ENCODE results near the gene TAX1BP3. TPM values are rescaled to one million over a fixed set of nuclear protein-coding genes. Genes with fewer than 3 reads are reported as not detected.

Gene TAX1BP3
- total RNA-seq, 1 experiment from 2014 or later: 122 TPM

DNA sequence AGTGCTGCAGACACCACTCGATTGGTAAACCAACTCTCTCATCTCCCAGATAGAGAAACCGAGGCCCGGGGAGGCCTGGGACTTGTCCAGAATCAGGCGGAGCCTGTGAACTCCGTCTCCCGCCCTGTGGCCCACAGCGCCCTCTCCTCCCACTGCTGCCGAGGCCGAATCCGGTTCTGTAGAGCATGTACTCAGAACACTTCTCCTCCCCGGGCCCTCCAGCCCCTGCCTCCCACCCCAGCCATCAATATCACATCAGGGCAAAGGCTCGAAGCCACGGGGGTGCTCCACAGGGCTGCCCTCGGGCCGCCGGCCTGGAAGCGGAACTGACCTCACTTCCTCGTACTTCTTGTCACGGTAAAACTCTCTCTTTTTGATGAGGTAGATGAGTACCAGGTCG is 13.2 kb upstream of the TAX1BP3 start:
- Histone ChIP-seq H3K4me3 (ENCODE audit: low read depth in 2 of 2, low read length in 2 of 2) (no peak overlapping the region), H3K27ac (ENCODE audit: low read length) (no peak overlapping the region), H3K36me3 (ENCODE audit: control insufficient read depth, insufficient read depth, low read length) (no peaks in the 10 kb centered on the region), H3K4me1 (ENCODE audit: control insufficient read depth, insufficient read depth, low read length) (no peaks in the 10 kb centered on the region), H3K27me3 (ENCODE audit: control insufficient read depth, insufficient read depth, low read length) (no peaks in the 10 kb centered on the region), H3K9me3 (ENCODE audit: control insufficient read depth, insufficient read depth, low read depth, low read length) (no peaks in the 10 kb centered on the region)
- POLR2A ChIA-PET: no interaction called here
- no peak for ATAC-seq
- CTCF ChIA-PET: no interaction called here
- no peak for DNase-seq (ENCODE audit: low read depth, low spot score)
- TF ChIP-seq SIN3A (IDR thresholded peaks at IDR 0.05; ENCODE audit: borderline replicate concordance, insufficient read depth, low read depth, low read length) (no peak), TCF7L2 (IDR thresholded peaks at IDR 0.05; ENCODE audit: low read depth, low read length) (no peak), POLR2AphosphoS5 (IDR thresholded peaks at IDR 0.05; ENCODE audit: low read depth, low read length) (no peak)
- TF ChIP-seq, protein P1, sequence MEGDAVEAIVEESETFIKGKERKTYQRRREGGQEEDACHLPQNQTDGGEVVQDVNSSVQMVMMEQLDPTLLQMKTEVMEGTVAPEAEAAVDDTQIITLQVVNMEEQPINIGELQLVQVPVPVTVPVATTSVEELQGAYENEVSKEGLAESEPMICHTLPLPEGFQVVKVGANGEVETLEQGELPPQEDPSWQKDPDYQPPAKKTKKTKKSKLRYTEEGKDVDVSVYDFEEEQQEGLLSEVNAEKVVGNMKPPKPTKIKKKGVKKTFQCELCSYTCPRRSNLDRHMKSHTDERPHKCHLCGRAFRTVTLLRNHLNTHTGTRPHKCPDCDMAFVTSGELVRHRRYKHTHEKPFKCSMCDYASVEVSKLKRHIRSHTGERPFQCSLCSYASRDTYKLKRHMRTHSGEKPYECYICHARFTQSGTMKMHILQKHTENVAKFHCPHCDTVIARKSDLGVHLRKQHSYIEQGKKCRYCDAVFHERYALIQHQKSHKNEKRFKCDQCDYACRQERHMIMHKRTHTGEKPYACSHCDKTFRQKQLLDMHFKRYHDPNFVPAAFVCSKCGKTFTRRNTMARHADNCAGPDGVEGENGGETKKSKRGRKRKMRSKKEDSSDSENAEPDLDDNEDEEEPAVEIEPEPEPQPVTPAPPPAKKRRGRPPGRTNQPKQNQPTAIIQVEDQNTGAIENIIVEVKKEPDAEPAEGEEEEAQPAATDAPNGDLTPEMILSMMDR (IDR thresholded peaks at IDR 0.05): no peak
- TF ChIP-seq, protein P2, sequence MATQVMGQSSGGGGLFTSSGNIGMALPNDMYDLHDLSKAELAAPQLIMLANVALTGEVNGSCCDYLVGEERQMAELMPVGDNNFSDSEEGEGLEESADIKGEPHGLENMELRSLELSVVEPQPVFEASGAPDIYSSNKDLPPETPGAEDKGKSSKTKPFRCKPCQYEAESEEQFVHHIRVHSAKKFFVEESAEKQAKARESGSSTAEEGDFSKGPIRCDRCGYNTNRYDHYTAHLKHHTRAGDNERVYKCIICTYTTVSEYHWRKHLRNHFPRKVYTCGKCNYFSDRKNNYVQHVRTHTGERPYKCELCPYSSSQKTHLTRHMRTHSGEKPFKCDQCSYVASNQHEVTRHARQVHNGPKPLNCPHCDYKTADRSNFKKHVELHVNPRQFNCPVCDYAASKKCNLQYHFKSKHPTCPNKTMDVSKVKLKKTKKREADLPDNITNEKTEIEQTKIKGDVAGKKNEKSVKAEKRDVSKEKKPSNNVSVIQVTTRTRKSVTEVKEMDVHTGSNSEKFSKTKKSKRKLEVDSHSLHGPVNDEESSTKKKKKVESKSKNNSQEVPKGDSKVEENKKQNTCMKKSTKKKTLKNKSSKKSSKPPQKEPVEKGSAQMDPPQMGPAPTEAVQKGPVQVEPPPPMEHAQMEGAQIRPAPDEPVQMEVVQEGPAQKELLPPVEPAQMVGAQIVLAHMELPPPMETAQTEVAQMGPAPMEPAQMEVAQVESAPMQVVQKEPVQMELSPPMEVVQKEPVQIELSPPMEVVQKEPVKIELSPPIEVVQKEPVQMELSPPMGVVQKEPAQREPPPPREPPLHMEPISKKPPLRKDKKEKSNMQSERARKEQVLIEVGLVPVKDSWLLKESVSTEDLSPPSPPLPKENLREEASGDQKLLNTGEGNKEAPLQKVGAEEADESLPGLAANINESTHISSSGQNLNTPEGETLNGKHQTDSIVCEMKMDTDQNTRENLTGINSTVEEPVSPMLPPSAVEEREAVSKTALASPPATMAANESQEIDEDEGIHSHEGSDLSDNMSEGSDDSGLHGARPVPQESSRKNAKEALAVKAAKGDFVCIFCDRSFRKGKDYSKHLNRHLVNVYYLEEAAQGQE (IDR thresholded peaks at IDR 0.05; ENCODE audit: insufficient read depth in 1 of 2, low read depth in 2 of 2, low read length in 1 of 2): no peak
- no TSS peak for BruUV-seq (replicated peaks)
- intact Hi-C loops (cut with micrococcal nuclease; ENCODE audit: unreplicated experiment) (no loop called here), in situ Hi-C loops (cut with HindIII; ENCODE audit: low pct_unique_long_range_greater_than_20kb, low sequenced_read_pairs) (no loop called here)

DNA sequence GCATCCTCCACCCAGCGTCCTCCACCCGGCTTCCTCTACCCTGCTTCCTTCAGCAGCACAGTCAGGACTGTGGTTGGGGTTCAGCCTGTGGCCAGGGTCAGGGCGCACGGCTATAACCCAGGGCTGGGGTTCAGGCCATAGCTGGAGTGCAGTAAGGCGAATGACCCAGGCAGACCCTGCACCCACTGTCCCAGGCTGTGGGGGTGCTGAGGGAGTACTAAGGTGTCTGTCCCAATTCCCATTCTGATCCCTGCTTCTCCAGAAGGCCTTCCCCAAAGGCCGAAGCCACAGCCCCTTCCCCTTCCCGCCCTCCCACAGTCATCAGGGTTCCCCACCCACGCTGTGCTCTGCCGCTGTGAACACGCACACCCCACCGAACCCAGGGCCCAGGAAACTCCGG is 12.7 kb upstream of the TAX1BP3 start:
- intact Hi-C loops (cut with micrococcal nuclease; ENCODE audit: unreplicated experiment): no loop called here
- Histone ChIP-seq H3K27me3 (ENCODE audit: control insufficient read depth, insufficient read depth, low read length) (no peaks in the 10 kb centered on the region), H3K27ac (ENCODE audit: low read length) (no peak overlapping the region), H3K36me3 (ENCODE audit: control insufficient read depth, insufficient read depth, low read length) (no peaks in the 10 kb centered on the region), H3K4me1 (ENCODE audit: control insufficient read depth, insufficient read depth, low read length) (no peaks in the 10 kb centered on the region), H3K4me3 (ENCODE audit: low read depth in 2 of 2, low read length in 2 of 2) (no peak overlapping the region), H3K9me3 (ENCODE audit: control insufficient read depth, insufficient read depth, low read depth, low read length) (no peaks in the 10 kb centered on the region)
- ATAC-seq (no peak), DNase-seq (ENCODE audit: low read depth, low spot score) (no peak)
- in situ Hi-C loops (cut with HindIII; ENCODE audit: low pct_unique_long_range_greater_than_20kb, low sequenced_read_pairs): no loop called here
- POLR2A ChIA-PET: no interaction called here
- no peak for TF ChIP-seq POLR2AphosphoS5 (IDR thresholded peaks at IDR 0.05; ENCODE audit: low read depth, low read length)
- TF ChIP-seq TCF7L2 (IDR thresholded peaks at IDR 0.05; ENCODE audit: low read depth, low read length): no peak
- TF ChIP-seq, protein P1 (IDR thresholded peaks at IDR 0.05): no peak
- TF ChIP-seq, protein P2 (IDR thresholded peaks at IDR 0.05; ENCODE audit: insufficient read depth in 1 of 2, low read depth in 2 of 2, low read length in 1 of 2): no peak
- TF ChIP-seq SIN3A (IDR thresholded peaks at IDR 0.05; ENCODE audit: borderline replicate concordance, insufficient read depth, low read depth, low read length): no peak
- no TSS peak for BruUV-seq (replicated peaks)
- CTCF ChIA-PET: no interaction called here
